ENCODE data around the gene RBM17. TPM values are rescaled to one million over a fixed set of nuclear protein-coding genes. Genes with fewer than 3 reads are reported as not detected.

The RBM17 gene
- total RNA-seq, 1 donor from 2014 or later = 80.1 TPM

DNA sequence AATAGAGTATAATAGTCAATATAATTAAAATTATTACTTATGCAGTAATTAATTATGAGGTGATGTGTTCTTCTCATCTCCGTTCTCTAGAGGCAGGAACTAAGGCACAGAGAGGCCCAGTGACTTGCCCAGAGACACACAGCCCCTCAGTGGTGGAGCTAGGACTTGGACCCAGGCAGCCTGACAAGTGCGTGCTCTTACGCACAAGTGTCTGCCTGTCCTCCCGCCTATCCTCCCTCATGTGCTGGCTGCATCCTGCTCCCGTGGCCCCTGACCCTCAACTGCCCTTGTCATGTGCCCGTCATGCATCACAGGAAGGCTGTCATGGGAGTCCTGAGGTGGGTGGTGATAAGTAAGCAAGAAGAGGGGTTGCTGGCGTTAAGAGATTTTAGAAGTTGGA lies 41.0 kb upstream of the RBM17 start:
- Mint-ChIP-seq H3K9me3 (ENCODE audit: unreplicated experiment) (no peaks in the 10 kb centered on the region), H3K4me1 (ENCODE audit: unreplicated experiment) (no peaks in the 10 kb centered on the region), H3K27ac (ENCODE audit: unreplicated experiment) (no peak overlapping the region), H3K27me3 (ENCODE audit: unreplicated experiment) (peaks cover 39% of the 10 kb centered on the region), H3K36me3 (ENCODE audit: unreplicated experiment) (no peaks in the 10 kb centered on the region), H3K4me3 (ENCODE audit: unreplicated experiment) (no peak overlapping the region)
- TF ChIP-seq, protein P1, sequence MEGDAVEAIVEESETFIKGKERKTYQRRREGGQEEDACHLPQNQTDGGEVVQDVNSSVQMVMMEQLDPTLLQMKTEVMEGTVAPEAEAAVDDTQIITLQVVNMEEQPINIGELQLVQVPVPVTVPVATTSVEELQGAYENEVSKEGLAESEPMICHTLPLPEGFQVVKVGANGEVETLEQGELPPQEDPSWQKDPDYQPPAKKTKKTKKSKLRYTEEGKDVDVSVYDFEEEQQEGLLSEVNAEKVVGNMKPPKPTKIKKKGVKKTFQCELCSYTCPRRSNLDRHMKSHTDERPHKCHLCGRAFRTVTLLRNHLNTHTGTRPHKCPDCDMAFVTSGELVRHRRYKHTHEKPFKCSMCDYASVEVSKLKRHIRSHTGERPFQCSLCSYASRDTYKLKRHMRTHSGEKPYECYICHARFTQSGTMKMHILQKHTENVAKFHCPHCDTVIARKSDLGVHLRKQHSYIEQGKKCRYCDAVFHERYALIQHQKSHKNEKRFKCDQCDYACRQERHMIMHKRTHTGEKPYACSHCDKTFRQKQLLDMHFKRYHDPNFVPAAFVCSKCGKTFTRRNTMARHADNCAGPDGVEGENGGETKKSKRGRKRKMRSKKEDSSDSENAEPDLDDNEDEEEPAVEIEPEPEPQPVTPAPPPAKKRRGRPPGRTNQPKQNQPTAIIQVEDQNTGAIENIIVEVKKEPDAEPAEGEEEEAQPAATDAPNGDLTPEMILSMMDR (IDR thresholded peaks at IDR 0.05) = no peak
- peak; percentile 46 for DNase-seq (ENCODE audit: extremely low spot score, unreplicated experiment)

- no peaks in the 10 kb centered on the region for H3K36me3 Mint-ChIP-seq (ENCODE audit: unreplicated experiment)
- H3K4me3 Mint-ChIP-seq (ENCODE audit: unreplicated experiment) = no peak overlapping the region
- H3K4me1 Mint-ChIP-seq (ENCODE audit: unreplicated experiment) = no peaks in the 10 kb centered on the region
- TF ChIP-seq, protein P1 (IDR thresholded peaks at IDR 0.05) = no peak
- H3K27me3 Mint-ChIP-seq (ENCODE audit: unreplicated experiment) = peaks cover 37% of the 10 kb centered on the region
- DNase-seq (ENCODE audit: extremely low spot score, unreplicated experiment) = peak; percentile 59
- no peaks in the 10 kb centered on the region for H3K9me3 Mint-ChIP-seq (ENCODE audit: unreplicated experiment)
- no peak overlapping the region for H3K27ac Mint-ChIP-seq (ENCODE audit: unreplicated experiment)
These were observed 40.4 kb upstream of the RBM17 start for GRCh38 chr10:6048281-6049030.

- TF ChIP-seq, protein P1 (IDR thresholded peaks at IDR 0.05) = no peak
- Mint-ChIP-seq H3K4me1 (ENCODE audit: unreplicated experiment) (no peaks in the 10 kb centered on the region), H3K36me3 (ENCODE audit: unreplicated experiment) (no peaks in the 10 kb centered on the region), H3K4me3 (ENCODE audit: unreplicated experiment) (no peak overlapping the region), H3K27me3 (ENCODE audit: unreplicated experiment) (peaks cover 35% of the 10 kb centered on the region), H3K27ac (ENCODE audit: unreplicated experiment) (no peak overlapping the region), H3K9me3 (ENCODE audit: unreplicated experiment) (no peaks in the 10 kb centered on the region)
- no peak for DNase-seq (ENCODE audit: extremely low spot score, unreplicated experiment)
These were observed 39.8 kb upstream of the RBM17 start for GRCh38 chr10:6049031-6049400.

DNA sequence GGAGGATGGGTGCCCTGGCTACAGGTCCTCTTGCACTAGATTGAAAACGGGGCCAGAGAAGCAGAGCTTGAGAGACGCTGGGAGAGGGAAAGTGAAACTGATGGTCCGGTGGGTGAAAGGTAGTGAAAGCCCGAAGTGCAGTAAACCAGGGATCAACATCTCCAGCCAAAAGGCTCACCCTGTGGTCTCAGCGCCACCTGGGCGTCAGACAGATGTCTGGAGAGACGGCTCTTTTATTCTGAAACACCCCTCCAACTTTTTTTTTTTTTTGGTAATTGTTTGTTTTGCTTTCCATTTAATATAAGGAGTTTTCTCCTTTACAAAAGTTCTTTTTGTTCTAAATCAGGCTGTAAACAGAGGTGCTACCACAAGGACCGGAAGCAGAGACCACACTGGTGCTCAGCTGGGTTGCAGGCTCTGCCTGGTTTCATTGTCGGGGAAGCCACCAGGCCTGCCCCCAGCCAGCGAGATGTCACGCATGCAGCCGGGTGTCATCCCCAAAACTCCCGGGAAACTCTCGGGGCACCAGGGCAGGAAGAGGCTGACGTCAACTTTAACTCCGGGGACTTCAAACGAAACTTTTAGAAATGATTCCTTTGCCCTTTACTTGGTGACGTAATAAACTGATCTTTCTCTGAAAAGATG lies 37.9 kb upstream of the RBM17 start:
- Mint-ChIP-seq H3K4me3 (ENCODE audit: unreplicated experiment) (peak overlapping the region; percentile 40), H3K36me3 (ENCODE audit: unreplicated experiment) (no peaks in the 10 kb centered on the region), H3K4me1 (ENCODE audit: unreplicated experiment) (no peaks in the 10 kb centered on the region), H3K27me3 (ENCODE audit: unreplicated experiment) (peaks cover 31% of the 10 kb centered on the region), H3K27ac (ENCODE audit: unreplicated experiment) (no peak overlapping the region), H3K9me3 (ENCODE audit: unreplicated experiment) (no peaks in the 10 kb centered on the region)
- TF ChIP-seq, protein P1 (IDR thresholded peaks at IDR 0.05) = no peak
- DNase-seq (ENCODE audit: extremely low spot score, unreplicated experiment) = peak; percentile 76
